Activated naive CD4-positive, alpha-beta T cell treated with anti-CD3 and anti-CD28 coated beads, Interleukin-2, amount 50 U/mL, for 24 hours (primary cell): Measurements from ENCODE around the gene XCR1.

Experiments
- H3K27ac Mint-ChIP-seq: one replicate; pipeline ENCODE4 v1.8.0; 2021; ENCODE audit warnings: mild to moderate bottlenecking, mixed read lengths
- H3K27me3 Mint-ChIP-seq: one replicate; pipeline ENCODE4 v1.8.0; 2021; ENCODE audit warnings: mixed read lengths
- H3K36me3 Mint-ChIP-seq: one replicate; pipeline ENCODE4 v1.8.0; 2021; ENCODE audit warnings: mixed read lengths
- H3K4me1 Mint-ChIP-seq: one replicate; pipeline ENCODE4 v1.8.0; 2021; ENCODE audit warnings: mixed read lengths
- H3K4me3 Mint-ChIP-seq: one replicate; pipeline ENCODE4 v1.8.0; 2021; ENCODE audit warnings: mild to moderate bottlenecking, mixed read lengths
- H3K9me3 Mint-ChIP-seq: one replicate; pipeline ENCODE4 v1.8.0; 2021; ENCODE audit warnings: mixed read lengths

XCR1 gene

DNA sequence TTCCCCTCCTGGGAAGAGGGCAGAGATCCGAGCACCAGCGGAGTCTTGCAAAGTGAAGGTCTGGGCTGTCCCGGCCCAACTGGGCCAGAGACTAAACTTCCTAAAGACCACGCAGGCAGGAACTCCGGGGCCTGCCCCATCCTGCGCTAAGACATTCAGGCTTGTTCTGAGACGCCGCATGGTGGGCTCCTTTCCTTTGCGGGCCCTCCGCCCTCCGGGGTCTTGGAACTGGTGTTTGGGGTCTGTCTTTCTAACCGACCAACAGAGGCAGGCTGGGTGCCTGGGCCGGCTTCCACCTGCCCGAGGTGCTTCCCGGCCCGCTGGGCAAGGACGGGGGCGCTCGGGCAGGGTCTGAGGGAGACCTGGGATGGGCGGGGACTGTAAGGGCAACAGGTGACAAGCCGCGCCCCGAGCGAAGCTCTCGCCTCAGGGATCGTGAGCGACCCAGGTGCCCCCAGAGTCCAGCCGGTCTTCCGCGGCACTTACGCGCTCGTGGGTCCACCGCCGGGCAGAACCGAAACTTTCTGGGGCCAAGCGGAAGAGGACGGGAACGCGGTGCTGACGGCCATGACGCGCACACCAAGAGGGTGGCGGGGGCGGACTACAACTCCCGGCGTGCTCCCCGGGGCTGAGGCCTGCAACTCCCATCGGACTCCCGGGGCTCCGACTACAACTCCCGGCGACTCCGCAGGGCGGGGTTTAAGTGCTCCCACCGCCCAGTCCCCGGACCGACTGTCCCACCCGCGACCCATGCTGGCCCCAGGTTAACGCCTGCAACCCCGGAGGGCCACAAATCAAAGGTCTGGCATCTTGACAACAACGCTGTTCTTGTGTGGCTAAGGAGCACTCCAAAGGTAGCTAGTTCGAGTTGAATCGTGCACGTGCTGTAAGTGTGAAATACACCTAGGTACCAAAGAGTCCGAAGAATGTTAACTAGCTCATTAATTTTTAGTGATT is 31.8 kb downstream of the XCR1 start, which contains the start of gene FYCO1:
FYCO1 (minus strand) TSS at position 589 of the 957 bp plus-strand sequence. CDS start 10,914 bp downstream, outside the sequence.
- peaks cover 1% of the 10 kb centered on the region for H3K27me3 Mint-ChIP-seq
- H3K4me3 Mint-ChIP-seq, result peak within 1 kb of the TSS; percentile 88
- peaks cover 39% of the 10 kb centered on the region for H3K4me1 Mint-ChIP-seq
- peaks cover 2% of the 10 kb centered on the region for H3K36me3 Mint-ChIP-seq
- H3K9me3 Mint-ChIP-seq, result no peaks in the 10 kb centered on the region
- H3K27ac Mint-ChIP-seq, result peak within 1 kb of the TSS; percentile 87

DNA sequence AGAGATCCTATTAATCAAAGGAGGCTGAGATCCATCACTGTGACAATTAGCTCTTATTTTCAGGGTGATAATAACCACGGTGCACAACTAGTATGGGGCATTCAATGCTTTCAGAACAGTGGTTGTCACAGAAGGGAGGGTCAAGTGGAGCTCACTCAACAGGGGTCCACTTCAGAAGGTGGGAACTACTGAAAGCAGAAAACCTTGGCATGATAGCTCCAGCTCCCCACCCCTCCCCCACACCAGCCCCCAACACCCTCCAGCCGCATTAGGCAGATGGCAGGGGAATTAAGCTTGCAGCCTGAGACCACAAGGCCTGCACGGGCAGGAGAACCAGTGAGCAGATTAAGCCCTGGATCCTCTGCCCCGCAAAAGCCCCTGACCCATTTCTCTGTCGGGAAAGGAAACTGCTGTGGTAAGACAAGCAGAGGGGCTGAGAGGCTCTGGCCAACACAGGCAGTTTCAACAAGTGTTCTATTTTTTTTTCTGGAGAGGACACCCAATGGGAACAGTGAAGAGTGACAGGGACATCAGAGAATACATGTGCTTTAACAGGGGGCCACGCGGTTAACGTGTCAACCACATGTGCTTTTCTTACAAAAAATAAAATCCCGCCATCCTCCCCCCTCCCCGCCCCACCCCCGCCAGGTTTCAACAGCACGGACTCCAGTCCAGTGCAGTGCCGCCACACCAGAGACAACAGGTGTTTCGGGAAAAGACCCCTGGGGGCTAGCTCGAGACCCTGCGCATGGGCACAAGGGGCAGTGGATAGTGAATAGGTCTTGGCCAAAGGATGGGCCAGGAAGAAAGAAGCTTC is 32.7 kb downstream of the XCR1 start:
- Mint-ChIP-seq H3K4me3 (peak overlapping the region; percentile 88), H3K27ac (peak overlapping the region; percentile 85), H3K27me3 (no peaks in the 10 kb centered on the region), H3K9me3 (no peaks in the 10 kb centered on the region), H3K36me3 (peaks cover 2% of the 10 kb centered on the region), H3K4me1 (peaks cover 47% of the 10 kb centered on the region)

DNA sequence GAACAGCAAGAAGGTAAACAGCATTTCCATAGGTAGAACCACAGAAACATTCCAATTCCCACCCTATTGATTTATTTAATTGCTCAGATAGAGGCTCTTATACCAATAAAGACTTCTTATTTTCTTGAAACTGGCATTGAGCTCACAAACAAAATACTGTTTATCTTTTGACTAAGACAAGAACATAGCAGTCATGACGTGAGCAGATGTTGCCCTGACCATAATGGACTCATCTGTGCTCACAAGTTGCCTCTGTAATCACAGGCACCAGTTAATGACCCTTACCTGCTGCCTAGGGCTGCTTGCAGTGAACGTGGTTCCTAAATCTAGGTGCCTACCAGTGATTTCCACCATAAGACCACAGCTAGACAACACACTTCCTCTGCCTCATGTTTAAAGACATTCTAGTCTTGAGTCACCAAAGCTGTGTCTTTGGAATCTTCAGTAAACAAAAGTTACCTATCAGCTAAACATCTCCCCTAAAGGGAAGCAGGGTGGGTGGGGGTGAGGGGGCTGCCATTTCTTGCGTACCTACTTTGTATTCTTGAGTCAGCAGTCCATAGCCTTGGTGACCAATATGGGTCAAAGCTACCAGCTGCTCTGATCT is 33.8 kb downstream of the XCR1 start:
- Mint-ChIP-seq H3K36me3 (peaks cover 2% of the 10 kb centered on the region), H3K9me3 (no peaks in the 10 kb centered on the region), H3K27me3 (no peaks in the 10 kb centered on the region), H3K4me3 (peak overlapping the region; percentile 58), H3K4me1 (peaks cover 58% of the 10 kb centered on the region), H3K27ac (no peak overlapping the region)

DNA sequence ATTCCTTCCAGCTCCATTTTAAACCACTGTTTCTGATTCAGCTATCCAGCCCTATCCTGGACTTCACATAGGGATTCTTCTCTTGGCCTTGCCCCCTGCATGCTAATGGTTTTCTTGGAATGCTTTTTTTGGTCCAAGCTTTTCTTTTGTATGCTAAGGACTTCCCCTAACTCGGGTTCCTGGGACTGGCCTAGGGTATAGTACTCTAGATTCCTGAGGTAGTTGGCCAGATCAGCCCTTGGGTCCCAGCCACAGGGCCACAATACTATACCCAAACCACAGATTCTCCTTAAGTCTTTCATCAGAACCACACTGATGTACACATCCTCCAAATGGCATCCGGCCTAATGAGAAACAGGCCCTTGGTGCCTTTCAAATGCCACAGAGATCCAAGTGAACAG is 34.5 kb downstream of the XCR1 start:
- H3K9me3 Mint-ChIP-seq, result no peaks in the 10 kb centered on the region
- H3K4me3 Mint-ChIP-seq, result peak overlapping the region; percentile 20
- H3K27ac Mint-ChIP-seq, result no peak overlapping the region
- no peaks in the 10 kb centered on the region for H3K27me3 Mint-ChIP-seq
- peaks cover 2% of the 10 kb centered on the region for H3K36me3 Mint-ChIP-seq
- peaks cover 64% of the 10 kb centered on the region for H3K4me1 Mint-ChIP-seq

DNA sequence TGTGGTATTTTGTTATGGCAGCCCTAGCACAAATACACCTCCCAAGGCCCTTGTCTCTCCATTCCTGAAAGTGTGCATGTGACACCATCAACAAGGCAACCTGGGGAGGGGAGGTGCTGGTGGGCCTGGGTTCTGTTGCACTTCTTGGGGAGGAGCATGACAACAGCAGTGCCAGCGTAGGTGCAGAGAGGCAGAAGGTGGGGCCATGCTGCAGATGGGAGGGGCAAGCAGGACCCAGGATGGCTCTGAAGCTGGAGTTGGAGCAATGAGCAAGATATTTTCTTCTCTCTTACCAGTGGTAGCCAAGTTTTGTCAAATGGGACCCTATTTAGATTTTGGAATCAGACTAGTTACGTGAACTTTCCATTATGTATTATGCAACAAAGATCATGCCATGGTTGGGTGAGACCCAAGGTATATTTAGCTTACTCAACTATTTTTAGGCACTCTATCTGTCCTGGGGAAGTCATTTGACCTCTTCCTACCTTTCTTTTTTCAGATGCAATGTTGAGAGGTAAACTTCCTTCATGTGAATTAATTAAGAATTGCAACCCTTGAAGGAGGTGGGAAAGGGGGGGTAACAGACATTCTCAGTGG is 35.1 kb downstream of the XCR1 start:
- Mint-ChIP-seq H3K27me3 (no peaks in the 10 kb centered on the region), H3K4me1 (peaks cover 67% of the 10 kb centered on the region), H3K9me3 (no peaks in the 10 kb centered on the region), H3K36me3 (peaks cover 2% of the 10 kb centered on the region), H3K27ac (no peak overlapping the region), H3K4me3 (peak overlapping the region; percentile 26)

DNA sequence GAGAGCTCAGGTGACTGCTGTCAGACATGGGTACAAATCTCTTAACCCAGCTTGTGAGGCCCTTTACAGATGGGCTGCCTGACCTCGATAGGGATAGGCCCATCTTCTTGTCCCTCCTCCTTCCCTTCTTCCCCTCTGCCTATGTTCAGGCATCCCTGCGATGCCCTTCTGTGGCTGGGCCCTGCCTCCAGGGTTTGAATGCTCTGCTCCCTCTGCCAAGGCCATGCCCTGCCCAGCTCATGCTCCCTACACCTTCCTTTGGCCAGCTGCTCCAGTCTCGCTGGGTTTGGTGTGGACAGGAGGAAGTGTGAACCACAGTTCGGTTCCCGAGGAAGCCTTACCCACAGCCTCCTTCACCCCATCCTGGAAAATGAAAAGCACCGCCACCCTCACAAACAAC is 35.9 kb downstream of the XCR1 start:
- H3K4me1 Mint-ChIP-seq, result peaks cover 68% of the 10 kb centered on the region
- H3K9me3 Mint-ChIP-seq, result no peaks in the 10 kb centered on the region
- peaks cover 3% of the 10 kb centered on the region for H3K36me3 Mint-ChIP-seq
- no peak overlapping the region for H3K4me3 Mint-ChIP-seq
- H3K27ac Mint-ChIP-seq, result no peak overlapping the region
- H3K27me3 Mint-ChIP-seq, result no peaks in the 10 kb centered on the region

DNA sequence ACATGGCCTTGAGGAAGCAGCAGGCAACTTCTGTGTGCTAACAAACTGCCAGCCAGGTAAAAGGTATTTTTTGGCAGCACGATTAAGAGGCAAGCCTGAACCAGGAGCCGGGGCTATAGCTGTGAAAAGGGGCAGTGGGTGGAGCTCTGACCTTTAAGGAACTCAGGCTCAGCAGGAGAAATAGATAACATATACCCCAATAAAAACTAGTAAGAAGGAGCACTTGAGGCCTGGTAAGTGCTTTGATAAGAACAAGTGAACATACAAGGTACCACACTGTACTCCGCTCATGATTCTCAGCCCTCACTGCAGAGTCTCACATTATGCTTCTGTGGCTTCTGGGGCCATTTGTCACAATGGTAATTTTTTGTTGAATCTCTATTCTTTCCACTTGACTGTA is 37.1 kb downstream of the XCR1 start:
- H3K27ac Mint-ChIP-seq, result no peak overlapping the region
- no peaks in the 10 kb centered on the region for H3K27me3 Mint-ChIP-seq
- H3K36me3 Mint-ChIP-seq, result peaks cover 3% of the 10 kb centered on the region
- H3K4me3 Mint-ChIP-seq, result no peak overlapping the region
- peaks cover 66% of the 10 kb centered on the region for H3K4me1 Mint-ChIP-seq
- no peaks in the 10 kb centered on the region for H3K9me3 Mint-ChIP-seq

DNA sequence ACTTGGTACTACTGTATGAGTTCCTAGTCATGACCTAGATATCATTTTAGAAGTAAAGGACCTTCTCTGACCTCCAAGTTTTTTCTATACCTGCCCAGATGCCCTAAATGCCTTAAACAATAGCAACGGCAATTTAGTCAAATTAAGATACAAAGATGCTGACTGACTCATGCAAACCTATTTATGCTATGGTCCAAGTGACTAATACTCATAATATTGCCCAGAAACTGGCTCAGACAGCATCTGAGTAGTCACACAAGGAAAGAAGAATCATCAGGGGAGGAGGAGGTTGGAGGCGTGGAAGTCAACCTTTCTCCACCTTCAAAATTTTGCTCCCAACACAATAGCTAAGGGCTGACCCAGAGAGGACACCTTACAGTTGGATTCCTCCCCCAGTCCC is 38.5 kb downstream of the XCR1 start:
- no peaks in the 10 kb centered on the region for H3K9me3 Mint-ChIP-seq
- H3K27ac Mint-ChIP-seq, result no peak overlapping the region
- H3K36me3 Mint-ChIP-seq, result peaks cover 5% of the 10 kb centered on the region
- H3K4me1 Mint-ChIP-seq, result peaks cover 60% of the 10 kb centered on the region
- no peak overlapping the region for H3K4me3 Mint-ChIP-seq
- no peaks in the 10 kb centered on the region for H3K27me3 Mint-ChIP-seq

DNA sequence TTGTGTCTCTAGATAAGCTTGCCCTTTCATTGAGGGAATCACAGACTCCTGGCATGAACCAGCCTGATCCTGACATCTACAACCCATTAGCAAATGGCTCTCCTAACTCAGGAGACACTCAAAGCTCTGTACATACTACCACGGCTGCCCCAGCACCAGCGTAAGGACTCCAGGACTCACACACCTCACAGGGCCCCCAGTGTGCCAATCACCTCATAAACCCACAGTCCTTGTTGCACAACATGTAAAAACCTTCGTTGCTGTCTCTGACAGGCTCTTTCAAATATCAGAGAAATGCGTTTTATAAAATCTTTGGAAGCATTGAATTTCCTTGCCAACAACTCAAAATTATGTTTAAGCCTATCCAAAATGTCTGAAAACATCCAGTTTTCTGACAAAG is 38.9 kb downstream of the XCR1 start:
- H3K4me1 Mint-ChIP-seq, result peaks cover 56% of the 10 kb centered on the region
- H3K27me3 Mint-ChIP-seq, result no peaks in the 10 kb centered on the region
- peaks cover 7% of the 10 kb centered on the region for H3K36me3 Mint-ChIP-seq
- H3K9me3 Mint-ChIP-seq, result no peaks in the 10 kb centered on the region
- no peak overlapping the region for H3K27ac Mint-ChIP-seq
- H3K4me3 Mint-ChIP-seq, result no peak overlapping the region

DNA sequence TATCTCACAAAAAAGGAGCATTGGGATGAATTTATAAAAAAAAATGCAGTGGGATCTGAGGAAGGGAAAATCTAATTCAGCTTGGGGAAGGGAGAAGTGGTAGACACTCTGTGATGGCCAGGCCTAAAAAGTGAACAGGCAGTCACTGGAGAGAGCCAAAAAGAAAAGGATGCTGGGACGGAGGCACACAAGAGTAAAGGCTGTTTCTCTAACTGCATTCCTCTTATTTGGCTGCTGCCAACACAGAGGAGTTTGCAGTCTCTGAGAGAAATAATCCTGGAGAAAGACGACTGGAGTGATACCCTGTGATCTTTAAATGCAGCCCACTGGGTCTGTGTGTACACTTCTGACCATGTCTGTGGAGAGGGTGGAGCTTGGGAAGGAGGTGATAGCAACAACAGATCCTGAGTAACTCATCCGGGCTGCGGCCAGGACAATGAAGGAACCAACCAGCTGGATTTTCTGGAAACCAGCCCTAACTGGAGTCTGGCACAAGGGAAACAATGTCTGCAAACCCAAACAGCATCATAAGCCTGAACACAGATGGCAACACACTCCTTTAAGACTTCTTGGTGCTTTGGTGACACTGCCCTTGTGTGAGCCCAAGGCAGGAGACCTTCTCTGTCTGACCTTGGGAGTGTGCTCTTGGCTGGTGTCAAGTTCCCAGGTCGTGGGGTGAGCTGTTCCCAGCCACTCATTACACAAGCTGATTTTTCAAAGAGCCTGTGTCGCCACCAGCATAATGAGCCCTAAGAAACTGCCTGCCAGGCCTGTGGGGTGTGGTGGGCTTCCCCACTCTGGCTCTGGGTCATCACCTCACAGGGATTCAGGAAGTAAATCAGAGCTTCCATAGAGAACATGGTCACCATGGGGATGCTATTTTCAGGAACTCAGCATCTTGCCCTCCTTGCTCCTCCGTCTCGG is 39.7 kb downstream of the XCR1 start:
- peaks cover 48% of the 10 kb centered on the region for H3K4me1 Mint-ChIP-seq
- peaks cover 8% of the 10 kb centered on the region for H3K36me3 Mint-ChIP-seq
- H3K9me3 Mint-ChIP-seq, result no peaks in the 10 kb centered on the region
- no peaks in the 10 kb centered on the region for H3K27me3 Mint-ChIP-seq
- H3K27ac Mint-ChIP-seq, result peak overlapping the region; percentile 42
- no peak overlapping the region for H3K4me3 Mint-ChIP-seq

DNA sequence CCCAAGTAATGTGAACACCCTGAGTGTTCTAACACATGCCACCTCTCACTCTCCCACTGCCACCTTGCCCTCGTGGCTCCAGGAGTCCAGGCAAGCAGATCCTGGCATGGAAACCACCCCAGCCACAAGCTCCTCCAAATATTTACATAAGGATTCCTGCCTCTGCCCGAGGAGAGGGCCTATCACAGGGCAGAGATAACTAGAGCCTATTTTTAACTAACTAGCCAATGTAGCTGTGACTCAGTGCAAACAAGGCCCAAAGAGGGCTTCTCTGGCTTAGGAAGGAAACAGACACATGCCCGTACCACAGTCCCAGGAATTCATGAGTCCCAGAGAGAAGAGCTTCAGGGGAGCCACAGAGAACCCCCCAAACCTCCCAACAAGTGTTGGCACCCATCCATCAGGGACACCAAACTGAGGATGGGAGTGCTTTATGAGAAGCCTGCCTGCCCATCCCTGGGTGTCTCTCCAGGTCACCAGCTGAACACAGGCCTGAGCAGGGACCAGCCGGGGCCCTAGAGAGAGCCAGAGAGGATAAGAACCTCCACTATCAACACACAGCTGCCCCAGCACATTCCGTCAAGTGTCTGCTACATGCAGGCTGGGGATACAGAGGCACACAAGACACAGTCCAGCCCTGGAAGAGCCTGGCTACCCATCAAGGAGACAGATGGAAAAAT is 40.8 kb downstream of the XCR1 start:
- no peaks in the 10 kb centered on the region for H3K9me3 Mint-ChIP-seq
- H3K27ac Mint-ChIP-seq, result no peak overlapping the region
- H3K27me3 Mint-ChIP-seq, result no peaks in the 10 kb centered on the region
- H3K4me3 Mint-ChIP-seq, result no peak overlapping the region
- H3K36me3 Mint-ChIP-seq, result peaks cover 9% of the 10 kb centered on the region
- peaks cover 39% of the 10 kb centered on the region for H3K4me1 Mint-ChIP-seq

DNA sequence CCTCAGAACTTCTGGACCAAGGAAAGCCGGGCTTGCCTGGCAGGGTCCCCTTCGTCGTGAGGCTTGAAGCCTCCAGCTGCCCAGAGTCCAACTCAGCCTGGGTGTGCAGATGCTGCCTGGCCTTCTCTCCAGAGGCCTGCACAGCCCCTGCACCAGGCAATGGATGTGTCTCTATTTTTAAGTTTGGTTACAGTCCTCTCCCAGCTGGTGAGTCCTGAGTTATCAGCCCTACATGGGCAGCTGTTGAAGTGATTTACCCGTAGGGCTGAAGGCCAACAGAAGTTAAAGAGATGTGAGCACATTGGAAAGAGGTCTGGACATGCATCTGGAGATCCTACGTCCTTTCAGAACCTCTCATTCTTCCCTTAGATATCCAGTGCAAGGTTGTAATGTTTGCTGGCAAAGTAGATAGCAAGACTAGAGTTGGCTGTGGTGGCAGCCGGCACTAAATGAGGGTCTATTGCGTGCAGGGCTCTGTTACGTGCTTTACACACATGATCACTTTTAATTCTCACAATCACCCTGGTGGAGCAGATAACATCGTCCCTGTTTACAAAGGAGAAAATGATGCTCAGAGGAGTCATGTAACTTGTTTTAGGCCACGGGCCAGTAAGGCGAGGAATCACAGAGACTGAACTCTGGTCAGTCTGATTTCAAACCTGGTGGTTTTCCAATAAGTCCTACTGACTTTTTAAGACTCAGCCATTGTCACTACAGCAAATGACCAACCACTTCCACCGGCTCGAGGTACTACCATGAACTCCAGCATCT is 41.6 kb downstream of the XCR1 start:
- Mint-ChIP-seq H3K4me1 (peaks cover 43% of the 10 kb centered on the region), H3K9me3 (no peaks in the 10 kb centered on the region), H3K36me3 (peaks cover 14% of the 10 kb centered on the region), H3K27me3 (no peaks in the 10 kb centered on the region), H3K4me3 (no peak overlapping the region), H3K27ac (no peak overlapping the region)
